ENCODE measurements around the gene RAB8A.

Gene RAB8A

GRCh38 chr19:16180611-16181010, 68.9 kb downstream of the RAB8A start:
- no peak for DNase-seq (ENCODE audit: low spot score)
